HepG2 (cell line): Measurements from ENCODE around the gene HAGH. TPM values are rescaled to one million over a fixed set of nuclear protein-coding genes. Genes with fewer than 3 reads are reported as not detected.

Experiments
- ARID5B ChIP-seq: IDR thresholded peaks from 2 replicates; pipeline ENCODE4 v1.4.0; 2020; ENCODE audit warnings: mild to moderate bottlenecking, missing genetic modification reagents
- CREB1 ChIP-seq, 2 experiments: fragments of 450-650 bp in 1 of 2; IDR thresholded peaks; 2 replicates each; pipeline ENCODE4 v1.6.1; 2016 to 2017; ENCODE audit warnings: control low read depth in 1 of 2, mild to moderate bottlenecking in 1 of 2, missing compliant biosample characterization in 1 of 2, missing genetic modification characterization in 1 of 2
- FOXC1 ChIP-seq: sonication (generic); formaldehyde crosslinking; IDR thresholded peaks from 2 replicates; pipeline ENCODE4 v1.8.0; 2022; ENCODE audit warnings: mild to moderate bottlenecking, missing genetic modification reagents, borderline replicate concordance
- GFI1 ChIP-seq: sonication (generic); formaldehyde crosslinking; IDR thresholded peaks from 2 replicates; pipeline ENCODE4 v1.5.0; 2020; ENCODE audit warnings: missing genetic modification reagents, mild to moderate bottlenecking, borderline replicate concordance
- KLF9 ChIP-seq: IDR thresholded peaks from 2 replicates; pipeline ENCODE4 v1.6.1; 2016; ENCODE audit warnings: low read depth
- SP4 ChIP-seq: sonication (generic); formaldehyde crosslinking; IDR thresholded peaks from 2 replicates; pipeline ENCODE4 v1.8.1; 2023; ENCODE audit warnings: mild to moderate bottlenecking, missing genetic modification reagents
- TAF15 ChIP-seq: fragments of 200-400 bp; formaldehyde crosslinking; IDR thresholded peaks from one replicate; pipeline ENCODE4 v1.6.1; 2018; ENCODE audit warnings: mild to moderate bottlenecking, low read depth, low read length; ENCODE audit not compliant: poor library complexity, severe bottlenecking
- TEAD3 ChIP-seq: optimal IDR thresholded peaks from 2 replicates; pipeline ENCODE3; 2016; ENCODE audit warnings: borderline replicate concordance
- TFDP2 ChIP-seq: sonication (generic); formaldehyde crosslinking; IDR thresholded peaks from 2 replicates; pipeline ENCODE4 v1.4.0; 2020; ENCODE audit warnings: missing genetic modification reagents
- ZNF274 ChIP-seq: sonication (generic); formaldehyde crosslinking; IDR thresholded peaks from 2 replicates; pipeline ENCODE4 v1.5.1; 2020; ENCODE audit warnings: mild to moderate bottlenecking, missing genetic modification reagents
- ZNF331 ChIP-seq: sonication (generic); formaldehyde crosslinking; IDR thresholded peaks from 2 replicates; pipeline ENCODE4 v1.4.0; 2020; ENCODE audit warnings: missing genetic modification reagents
- polyA plus RNA-seq, 8 experiments: library from polyadenylated mRNA; depleted of rRNA in 3 of 8; stranded (reverse) in 7 of 8; unstranded in 1 of 8; fragments of >200 nt; fragmentation: Illumina TruSeq in 4 of 8; extraction: Trizol in 4 of 8; gene quantifications; 2 replicates each; pipeline versions ENCODE4 v1.2.1 to v1.2.3, GENCODE V29; 2011 to 2016; ENCODE audit warnings: low read depth in 4 of 8, missing spikeins in 1 of 8, mixed read lengths in 1 of 8; ENCODE audit not compliant: insufficient read depth in 1 of 8
- total RNA-seq, 5 experiments: library from RNA; depleted of rRNA; stranded (reverse); fragments of >200 nt; fragmentation: Illumina TruSeq; extraction: Trizol; gene quantifications; 2 replicates each; pipeline ENCODE4 v1.2.3, GENCODE V29; 2016; ENCODE audit warnings: low read depth in 1 of 5
- TF ChIP-seq, protein P1 (sequence below): sonication (generic); formaldehyde crosslinking; IDR thresholded peaks from 2 replicates; pipeline ENCODE4 v1.9.0; 2022; ENCODE audit warnings: missing genetic modification reagents, mild to moderate bottlenecking, borderline replicate concordance
- TF ChIP-seq, protein P2 (sequence below): sonication (generic); formaldehyde crosslinking; IDR thresholded peaks from 2 replicates; pipeline ENCODE4 v1.9.0; 2021; ENCODE audit warnings: missing genetic modification reagents, borderline replicate concordance
- TF ChIP-seq, protein P3 (sequence below): sonication (generic); formaldehyde crosslinking; IDR thresholded peaks from 2 replicates; pipeline ENCODE4 v1.8.1; 2023; ENCODE audit warnings: mild to moderate bottlenecking, missing genetic modification reagents
- TF ChIP-seq, protein P4 (sequence below): sonication (generic); formaldehyde crosslinking; IDR thresholded peaks from 2 replicates; pipeline ENCODE4 v1.5.0; 2020; ENCODE audit warnings: missing genetic modification reagents, mild to moderate bottlenecking, borderline replicate concordance
- TF ChIP-seq, protein P5 (sequence below): sonication (generic); formaldehyde crosslinking; IDR thresholded peaks from 2 replicates; pipeline ENCODE4 v1.8.0; 2022; ENCODE audit warnings: missing genetic modification reagents, mild to moderate bottlenecking, moderate library complexity, borderline replicate concordance

The HAGH gene
- total and polyA plus RNA-seq, 2 of the 13 experiments (the other 11 are each of a cell fraction or from before 2014, with no cell fraction given): 70.4 to 95.4 TPM

- TF ChIP-seq TFDP2 (CRISPR knock-in tag): peak; percentile 18; the same call in 1 of the 2 replicates
- TF ChIP-seq, protein P1, sequence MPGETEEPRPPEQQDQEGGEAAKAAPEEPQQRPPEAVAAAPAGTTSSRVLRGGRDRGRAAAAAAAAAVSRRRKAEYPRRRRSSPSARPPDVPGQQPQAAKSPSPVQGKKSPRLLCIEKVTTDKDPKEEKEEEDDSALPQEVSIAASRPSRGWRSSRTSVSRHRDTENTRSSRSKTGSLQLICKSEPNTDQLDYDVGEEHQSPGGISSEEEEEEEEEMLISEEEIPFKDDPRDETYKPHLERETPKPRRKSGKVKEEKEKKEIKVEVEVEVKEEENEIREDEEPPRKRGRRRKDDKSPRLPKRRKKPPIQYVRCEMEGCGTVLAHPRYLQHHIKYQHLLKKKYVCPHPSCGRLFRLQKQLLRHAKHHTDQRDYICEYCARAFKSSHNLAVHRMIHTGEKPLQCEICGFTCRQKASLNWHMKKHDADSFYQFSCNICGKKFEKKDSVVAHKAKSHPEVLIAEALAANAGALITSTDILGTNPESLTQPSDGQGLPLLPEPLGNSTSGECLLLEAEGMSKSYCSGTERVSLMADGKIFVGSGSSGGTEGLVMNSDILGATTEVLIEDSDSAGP (CRISPR knock-in tag): 0 out of 2 replicates have a peak, but pooled peaks have one; percentile 48
- TF ChIP-seq TAF15: no peak
- peak; percentile 32; the same call in 1 of the 2 replicates for TF ChIP-seq ZNF331 (CRISPR knock-in tag)
- TF ChIP-seq SP4: no peak
- TF ChIP-seq, protein P2, sequence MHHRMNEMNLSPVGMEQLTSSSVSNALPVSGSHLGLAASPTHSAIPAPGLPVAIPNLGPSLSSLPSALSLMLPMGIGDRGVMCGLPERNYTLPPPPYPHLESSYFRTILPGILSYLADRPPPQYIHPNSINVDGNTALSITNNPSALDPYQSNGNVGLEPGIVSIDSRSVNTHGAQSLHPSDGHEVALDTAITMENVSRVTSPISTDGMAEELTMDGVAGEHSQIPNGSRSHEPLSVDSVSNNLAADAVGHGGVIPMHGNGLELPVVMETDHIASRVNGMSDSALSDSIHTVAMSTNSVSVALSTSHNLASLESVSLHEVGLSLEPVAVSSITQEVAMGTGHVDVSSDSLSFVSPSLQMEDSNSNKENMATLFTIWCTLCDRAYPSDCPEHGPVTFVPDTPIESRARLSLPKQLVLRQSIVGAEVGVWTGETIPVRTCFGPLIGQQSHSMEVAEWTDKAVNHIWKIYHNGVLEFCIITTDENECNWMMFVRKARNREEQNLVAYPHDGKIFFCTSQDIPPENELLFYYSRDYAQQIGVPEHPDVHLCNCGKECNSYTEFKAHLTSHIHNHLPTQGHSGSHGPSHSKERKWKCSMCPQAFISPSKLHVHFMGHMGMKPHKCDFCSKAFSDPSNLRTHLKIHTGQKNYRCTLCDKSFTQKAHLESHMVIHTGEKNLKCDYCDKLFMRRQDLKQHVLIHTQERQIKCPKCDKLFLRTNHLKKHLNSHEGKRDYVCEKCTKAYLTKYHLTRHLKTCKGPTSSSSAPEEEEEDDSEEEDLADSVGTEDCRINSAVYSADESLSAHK: no peak
- TF ChIP-seq CREB1 (IDR thresholded peaks at IDR 0.05): no peak
- no peak for TF ChIP-seq CREB1 (CRISPR knock-in tag; IDR thresholded peaks at IDR 0.05)
- no peak for TF ChIP-seq ZNF274 (CRISPR knock-in tag)
- 0 out of 2 replicates have a peak, but pooled peaks have one; percentile 15 for TF ChIP-seq ARID5B (CRISPR knock-in tag)
- peak; percentile 60 for TF ChIP-seq TEAD3 (CRISPR knock-in tag)
- TF ChIP-seq GFI1 (CRISPR knock-in tag): no peak
- TF ChIP-seq, protein P3, sequence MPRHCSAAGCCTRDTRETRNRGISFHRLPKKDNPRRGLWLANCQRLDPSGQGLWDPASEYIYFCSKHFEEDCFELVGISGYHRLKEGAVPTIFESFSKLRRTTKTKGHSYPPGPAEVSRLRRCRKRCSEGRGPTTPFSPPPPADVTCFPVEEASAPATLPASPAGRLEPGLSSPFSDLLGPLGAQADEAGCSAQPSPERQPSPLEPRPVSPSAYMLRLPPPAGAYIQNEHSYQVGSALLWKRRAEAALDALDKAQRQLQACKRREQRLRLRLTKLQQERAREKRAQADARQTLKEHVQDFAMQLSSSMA (CRISPR knock-in tag): no peak
- no peak for TF ChIP-seq KLF9 (CRISPR knock-in tag)
- TF ChIP-seq FOXC1: no peak
- TF ChIP-seq, protein P4, sequence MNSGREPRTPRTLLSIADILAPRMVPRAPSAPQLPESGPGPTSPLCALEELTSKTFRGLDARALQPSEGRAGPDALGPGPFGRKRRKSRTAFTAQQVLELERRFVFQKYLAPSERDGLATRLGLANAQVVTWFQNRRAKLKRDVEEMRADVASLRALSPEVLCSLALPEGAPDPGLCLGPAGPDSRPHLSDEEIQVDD: no peak
- TF ChIP-seq, protein P5, sequence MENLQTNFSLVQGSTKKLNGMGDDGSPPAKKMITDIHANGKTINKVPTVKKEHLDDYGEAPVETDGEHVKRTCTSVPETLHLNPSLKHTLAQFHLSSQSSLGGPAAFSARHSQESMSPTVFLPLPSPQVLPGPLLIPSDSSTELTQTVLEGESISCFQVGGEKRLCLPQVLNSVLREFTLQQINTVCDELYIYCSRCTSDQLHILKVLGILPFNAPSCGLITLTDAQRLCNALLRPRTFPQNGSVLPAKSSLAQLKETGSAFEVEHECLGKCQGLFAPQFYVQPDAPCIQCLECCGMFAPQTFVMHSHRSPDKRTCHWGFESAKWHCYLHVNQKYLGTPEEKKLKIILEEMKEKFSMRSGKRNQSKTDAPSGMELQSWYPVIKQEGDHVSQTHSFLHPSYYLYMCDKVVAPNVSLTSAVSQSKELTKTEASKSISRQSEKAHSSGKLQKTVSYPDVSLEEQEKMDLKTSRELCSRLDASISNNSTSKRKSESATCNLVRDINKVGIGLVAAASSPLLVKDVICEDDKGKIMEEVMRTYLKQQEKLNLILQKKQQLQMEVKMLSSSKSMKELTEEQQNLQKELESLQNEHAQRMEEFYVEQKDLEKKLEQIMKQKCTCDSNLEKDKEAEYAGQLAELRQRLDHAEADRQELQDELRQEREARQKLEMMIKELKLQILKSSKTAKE (CRISPR knock-in tag): no peak
Measured at GRCh38 chr16:1823821-1824220, 2.8 kb downstream of the HAGH start (continued).
